ENCODE measurements around the gene TRAF2.

- TF ChIP-seq CTCF (IDR thresholded peaks at IDR 0.05; ENCODE audit: low read length), result no peak
- TF ChIP-seq EZH2 (optimal IDR thresholded peaks at IDR 0.05; ENCODE audit: low read depth, low read length), result no peak
These were observed 40.4 kb downstream of the TRAF2 start for GRCh38 chr9:136926749-136927148.

All from MM.1S (cell line).